Upper lobe of right lung (tissue), 1 donor: ENCODE measurements around the gene NDUFS7. TPM values are rescaled to one million over a fixed set of nuclear protein-coding genes. Genes with fewer than 3 reads are reported as not detected.
"Not testable (repeated sequence)": the region's sequence is repeated elsewhere in the genome, so short reads cannot be mapped to it uniquely, and the experiment has no call there.

Source experiments
- ATAC-seq: fragments of 200-7000 bp; cut with Tn5 transposase; one replicate; pipeline ENCODE4 v1.9.1; 2020; ENCODE audit warnings: mild to moderate bottlenecking, moderate library complexity
- DNase-seq: peaks from one replicate; pipeline ENCODE4 v3.0.0-alpha.2; 2020
- H3K27ac ChIP-seq: fragments of 200-600 bp; one replicate; pipeline ENCODE4 v1.8.0; 2022
- H3K27me3 ChIP-seq: fragments of 200-600 bp; one replicate; pipeline ENCODE4 v1.8.0; 2022; ENCODE audit warnings: mild to moderate bottlenecking
- H3K36me3 ChIP-seq: fragments of 200-600 bp; one replicate; pipeline ENCODE4 v1.8.0; 2022
- H3K4me1 ChIP-seq: fragments of 200-600 bp; one replicate; pipeline ENCODE4 v1.8.0; 2022
- H3K4me3 ChIP-seq: fragments of 200-600 bp; one replicate; pipeline ENCODE4 v1.8.0; 2022; ENCODE audit warnings: mild to moderate bottlenecking
- H3K9me3 ChIP-seq: fragments of 200-600 bp; one replicate; pipeline ENCODE4 v1.8.0; 2022
- intact Hi-C: fragments of 100-400 bp; cut with DNase I; formaldehyde crosslinking; loops from one replicate; pipeline ENCODE4 v1.11.0; 2022
- total RNA-seq: library from RNA; stranded (reverse); fragmentation: NEBNext Ultra II Directional; extraction: Animal tissue kit (Norgen Biotek cat#: 25700); gene quantifications from one replicate; pipeline ENCODE4 v1.2.1, GENCODE V29; 2021
- TF ChIP-seq, protein P1 (sequence below): fragments of 200-600 bp; IDR thresholded peaks from one replicate; pipeline ENCODE4 v1.8.0; 2022; ENCODE audit warnings: antibody characterized with exemption
- donor health status: DM: no; HTN: yes; CAD: no; lungs with severe emphysema.

The NDUFS7 gene
- total RNA-seq, 1 donor from 2014 or later = 78.2 TPM

DNA sequence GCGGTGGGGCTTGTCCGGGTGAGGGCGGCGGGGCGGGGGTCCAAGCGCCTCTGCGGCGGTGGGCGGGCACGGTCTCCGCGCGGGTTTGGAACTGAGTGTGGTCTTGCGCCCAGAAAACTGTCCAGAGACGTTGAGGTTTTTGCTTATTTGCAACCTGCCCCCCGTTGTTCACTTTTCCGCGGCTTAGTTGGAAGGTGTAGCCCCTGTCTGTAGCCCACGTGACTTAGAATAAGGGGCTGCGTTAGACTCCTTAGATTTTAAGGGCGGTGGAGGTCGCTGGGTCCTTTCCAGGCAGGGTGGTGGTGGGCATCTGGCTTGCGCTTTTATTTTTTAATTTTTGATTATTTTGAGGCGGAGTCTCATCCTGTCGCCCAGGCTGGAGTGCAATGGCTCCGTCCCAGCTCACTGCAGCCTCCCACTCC, 55.2 kb downstream of the NDUFS7 start:
- intact Hi-C loops = no loop called here
- peak overlapping the region; percentile 98 for H3K4me3 ChIP-seq
- TF ChIP-seq, protein P1, sequence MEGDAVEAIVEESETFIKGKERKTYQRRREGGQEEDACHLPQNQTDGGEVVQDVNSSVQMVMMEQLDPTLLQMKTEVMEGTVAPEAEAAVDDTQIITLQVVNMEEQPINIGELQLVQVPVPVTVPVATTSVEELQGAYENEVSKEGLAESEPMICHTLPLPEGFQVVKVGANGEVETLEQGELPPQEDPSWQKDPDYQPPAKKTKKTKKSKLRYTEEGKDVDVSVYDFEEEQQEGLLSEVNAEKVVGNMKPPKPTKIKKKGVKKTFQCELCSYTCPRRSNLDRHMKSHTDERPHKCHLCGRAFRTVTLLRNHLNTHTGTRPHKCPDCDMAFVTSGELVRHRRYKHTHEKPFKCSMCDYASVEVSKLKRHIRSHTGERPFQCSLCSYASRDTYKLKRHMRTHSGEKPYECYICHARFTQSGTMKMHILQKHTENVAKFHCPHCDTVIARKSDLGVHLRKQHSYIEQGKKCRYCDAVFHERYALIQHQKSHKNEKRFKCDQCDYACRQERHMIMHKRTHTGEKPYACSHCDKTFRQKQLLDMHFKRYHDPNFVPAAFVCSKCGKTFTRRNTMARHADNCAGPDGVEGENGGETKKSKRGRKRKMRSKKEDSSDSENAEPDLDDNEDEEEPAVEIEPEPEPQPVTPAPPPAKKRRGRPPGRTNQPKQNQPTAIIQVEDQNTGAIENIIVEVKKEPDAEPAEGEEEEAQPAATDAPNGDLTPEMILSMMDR = no peak
- H3K27me3 ChIP-seq = no peaks in the 10 kb centered on the region
- H3K9me3 ChIP-seq = no peaks in the 10 kb centered on the region
- peaks cover 49% of the 10 kb centered on the region for H3K36me3 ChIP-seq
- ATAC-seq = no peak
- peaks cover 13% of the 10 kb centered on the region for H3K4me1 ChIP-seq
- peak overlapping the region; percentile 95 for H3K27ac ChIP-seq
- no peak for DNase-seq

DNA sequence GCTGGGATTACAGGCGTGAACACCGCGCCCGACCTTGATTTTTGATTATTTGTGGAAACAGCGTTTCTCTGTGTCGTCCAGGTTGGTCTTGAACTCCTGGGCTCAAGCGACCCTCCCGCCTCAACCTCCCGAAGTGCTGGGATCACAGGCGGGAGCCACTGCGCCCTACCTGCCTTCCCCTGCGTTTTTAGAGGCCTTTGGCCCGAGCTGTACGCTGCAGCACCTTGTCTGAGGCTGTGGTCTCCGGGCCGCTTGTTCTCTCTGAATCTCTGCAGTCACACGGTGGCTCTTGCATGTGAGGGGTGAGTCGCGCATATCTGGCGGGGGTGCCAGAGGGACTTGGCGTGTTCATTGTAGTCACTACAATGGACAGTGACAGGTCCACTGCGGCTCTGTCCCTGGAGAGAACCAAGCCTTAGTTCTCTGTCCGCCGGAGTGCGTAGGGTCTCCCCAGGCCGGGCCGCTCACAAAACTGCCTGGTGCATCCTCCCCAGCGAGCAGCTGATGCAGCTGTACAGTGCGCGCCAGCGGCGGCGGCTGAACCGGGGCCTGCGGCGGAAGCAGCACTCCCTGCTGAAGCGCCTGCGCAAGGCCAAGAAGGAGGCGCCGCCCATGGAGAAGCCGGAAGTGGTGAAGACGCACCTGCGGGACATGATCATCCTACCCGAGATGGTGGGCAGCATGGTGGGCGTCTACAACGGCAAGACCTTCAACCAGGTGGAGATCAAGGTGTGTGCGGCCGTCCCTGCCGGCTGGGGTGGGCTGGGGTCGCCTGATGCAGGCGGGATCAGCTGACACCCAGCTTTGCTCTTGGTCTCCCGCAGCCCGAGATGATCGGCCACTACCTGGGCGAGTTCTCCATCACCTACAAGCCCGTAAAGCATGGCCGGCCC, 56.1 kb downstream of the NDUFS7 start:
- Histone ChIP-seq H3K36me3 (peaks cover 42% of the 10 kb centered on the region), H3K27ac (peak overlapping the region; percentile 95), H3K4me3 (peak overlapping the region; percentile 98), H3K4me1 (peaks cover 16% of the 10 kb centered on the region)
- DNase-seq = peak; percentile 64
- ATAC-seq, H3K9me3 ChIP-seq, intact Hi-C loops, H3K27me3 ChIP-seq: not testable (repeated sequence)

DNA sequence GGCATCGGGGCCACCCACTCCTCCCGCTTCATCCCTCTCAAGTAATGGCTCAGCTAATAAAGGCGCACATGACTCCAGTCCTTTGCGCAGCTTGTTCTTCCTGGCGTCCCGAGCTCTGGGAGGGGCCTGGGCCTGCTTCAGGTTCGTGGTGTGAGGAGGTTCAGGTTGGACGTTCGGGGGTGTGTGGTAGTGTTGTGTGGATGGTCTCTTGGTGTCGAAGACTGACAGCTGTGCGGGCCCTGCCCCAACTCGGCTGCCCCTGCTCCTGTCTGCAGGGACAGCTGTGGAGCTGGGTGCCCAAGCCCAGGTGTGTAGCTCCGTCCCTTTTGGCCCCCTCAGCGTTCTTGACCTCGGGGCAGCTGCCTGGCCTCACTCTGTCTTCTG, 56.7 kb downstream of the NDUFS7 start:
- ATAC-seq (no peak), DNase-seq (no peak)
- peaks cover 21% of the 10 kb centered on the region for H3K4me1 ChIP-seq
- H3K9me3 ChIP-seq = no peaks in the 10 kb centered on the region
- H3K27ac ChIP-seq = no peak overlapping the region
- H3K4me3 ChIP-seq = no peak overlapping the region
- TF ChIP-seq, protein P1 = no peak
- H3K27me3 ChIP-seq = peaks cover 2% of the 10 kb centered on the region
- peaks cover 36% of the 10 kb centered on the region for H3K36me3 ChIP-seq
- intact Hi-C loops = no loop called here

DNA sequence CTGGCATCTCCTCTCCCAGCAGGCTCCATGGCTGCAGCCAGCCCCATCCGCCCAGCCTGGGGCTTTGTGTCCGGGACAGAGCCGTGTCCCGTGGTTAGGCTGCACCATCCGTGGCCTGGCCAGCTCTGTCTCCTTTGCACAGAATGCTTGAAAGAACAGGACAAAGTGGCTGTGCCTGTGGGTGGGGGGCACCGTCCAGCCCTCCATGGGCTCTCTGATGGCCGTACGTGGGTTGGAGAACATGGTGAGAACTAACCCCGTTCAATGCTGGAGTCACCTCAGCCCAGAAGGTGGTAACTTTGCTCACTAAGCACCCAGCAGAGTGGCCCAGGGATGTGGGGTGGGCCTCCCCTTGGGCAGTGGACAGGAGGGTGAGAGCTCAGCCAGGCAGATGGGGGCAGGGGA, 57.3 kb downstream of the NDUFS7 start:
- H3K4me3 ChIP-seq = no peak overlapping the region
- intact Hi-C loops = no loop called here
- DNase-seq = no peak

DNA sequence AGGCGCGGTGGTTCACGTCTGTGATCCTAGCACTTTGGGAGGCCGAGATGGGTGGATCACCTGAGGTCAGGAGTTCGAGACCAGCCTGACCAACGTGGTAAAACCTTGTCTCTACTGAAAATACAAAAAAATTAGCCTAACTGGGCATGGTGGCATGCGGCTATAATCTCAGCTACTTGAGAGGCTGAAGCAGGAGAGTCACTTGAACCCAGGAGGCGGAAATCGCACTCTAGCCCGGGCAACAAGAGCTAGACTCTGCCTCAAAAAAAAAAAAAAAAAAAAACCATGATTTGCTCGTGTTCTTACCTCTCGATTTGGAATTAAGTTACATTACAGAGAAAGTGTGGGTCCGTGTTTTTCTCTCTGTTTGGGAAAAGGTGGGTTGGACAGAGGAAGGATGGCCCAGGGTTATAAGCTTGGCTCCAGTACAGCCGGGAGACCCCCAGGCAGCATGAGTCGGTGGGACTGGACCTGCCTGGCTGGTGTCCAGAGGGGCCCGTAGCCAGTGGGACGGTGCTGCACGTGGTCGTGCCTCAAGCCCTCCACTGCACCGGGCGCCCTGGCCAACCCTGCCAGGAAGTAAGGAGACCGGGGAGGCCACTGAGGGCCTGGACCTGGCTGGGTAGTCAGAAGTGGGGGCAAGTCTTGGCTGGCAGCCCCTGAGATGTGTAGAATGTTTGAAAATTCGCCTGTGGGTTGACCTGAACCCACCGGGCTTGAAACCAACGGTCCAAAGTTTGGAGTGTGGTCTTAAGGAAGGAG, 58.2 kb downstream of the NDUFS7 start:
- DNase-seq (peak; percentile 64), ATAC-seq (no peak)
- Histone ChIP-seq H3K27ac (no peak overlapping the region), H3K27me3 (peaks cover 17% of the 10 kb centered on the region), H3K4me3 (no peak overlapping the region), H3K36me3 (peaks cover 34% of the 10 kb centered on the region), H3K9me3 (no peaks in the 10 kb centered on the region), H3K4me1 (peaks cover 30% of the 10 kb centered on the region)
- TF ChIP-seq, protein P1 = no peak
- intact Hi-C loops = no loop called here

More for the DNA sequence above, 57.3 kb downstream of the NDUFS7 start:
- H3K36me3 ChIP-seq = peaks cover 34% of the 10 kb centered on the region
- H3K4me1 ChIP-seq = peaks cover 23% of the 10 kb centered on the region
- no peak overlapping the region for H3K27ac ChIP-seq
- H3K27me3 ChIP-seq = peaks cover 8% of the 10 kb centered on the region
- no peak for ATAC-seq
- no peaks in the 10 kb centered on the region for H3K9me3 ChIP-seq
- TF ChIP-seq, protein P1 = no peak

Other genes with a start within 250 kb of the NDUFS7 start
- 125 TPM for gene SBNO2, start 209.6 kb upstream of the NDUFS7 start, total RNA-seq
- gene STK11, start 178.1 kb upstream of the NDUFS7 start, total RNA-seq = 51.8 TPM
- 1.0 TPM for gene CBARP, start 145.9 kb upstream of the NDUFS7 start, total RNA-seq
- 126 TPM for gene ATP5F1D, start 142.2 kb upstream of the NDUFS7 start, total RNA-seq
- gene MIDN, start 135.3 kb upstream of the NDUFS7 start, total RNA-seq = 135 TPM
- gene CIRBP, start 114.6 kb upstream of the NDUFS7 start, total RNA-seq = 322 TPM
- 41.4 TPM for gene FAM174C, start 108.4 kb upstream of the NDUFS7 start, total RNA-seq
- gene EFNA2, start 98.0 kb upstream of the NDUFS7 start, total RNA-seq = not detected
- gene GAMT, start 17.6 kb downstream of the NDUFS7 start, total RNA-seq = 7.1 TPM
- gene DAZAP1, start 23.7 kb downstream of the NDUFS7 start, total RNA-seq = 98.7 TPM
- 841 TPM for gene RPS15, start 54.5 kb downstream of the NDUFS7 start, total RNA-seq
- 0.20 TPM for gene APC2, start 66.2 kb downstream of the NDUFS7 start, total RNA-seq
- gene C19orf25, start 95.3 kb downstream of the NDUFS7 start, total RNA-seq = 26.3 TPM
- 4.3 TPM for gene PCSK4, start 106.4 kb downstream of the NDUFS7 start, total RNA-seq
- gene REEP6, start 107.3 kb downstream of the NDUFS7 start, total RNA-seq = 1.2 TPM
- gene ADAMTSL5, start 129.1 kb downstream of the NDUFS7 start, total RNA-seq = 4.8 TPM
- not detected for gene PLK5, start 140.2 kb downstream of the NDUFS7 start, total RNA-seq
- 25.3 TPM for gene MEX3D, start 184.4 kb downstream of the NDUFS7 start, total RNA-seq
- 78.7 TPM for gene MBD3, start 209.0 kb downstream of the NDUFS7 start, total RNA-seq
- 167 TPM for gene UQCR11, start 221.6 kb downstream of the NDUFS7 start, total RNA-seq